ENCODE results near the gene SLC39A9.

The SLC39A9 gene

DNA sequence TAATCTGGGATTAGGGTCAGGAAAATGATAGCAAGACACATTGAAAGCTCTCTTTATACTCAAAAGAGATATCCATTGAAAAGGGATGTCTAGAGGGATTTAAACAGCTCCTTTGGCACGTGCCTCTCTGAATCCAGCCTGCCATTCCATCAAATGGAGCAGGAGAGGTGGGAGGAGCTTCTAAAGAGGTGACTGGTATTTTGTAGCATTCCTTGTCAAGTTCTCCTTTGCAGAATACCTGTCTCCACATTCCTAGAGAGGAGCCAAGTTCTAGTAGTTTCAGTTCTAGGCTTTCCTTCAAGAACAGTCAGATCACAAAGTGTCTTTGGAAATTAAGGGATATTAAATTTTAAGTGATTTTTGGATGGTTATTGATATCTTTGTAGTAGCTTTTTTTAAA, 60.6 kb downstream of the SLC39A9 start:
- peak; percentile 3 for DNase-seq (ENCODE audit: low read depth)
- no peak for TF ChIP-seq CTCF (IDR thresholded peaks at IDR 0.05; ENCODE audit: insufficient read depth, low read depth, low read length, missing control alignments)
- H3K4me3 ChIP-seq (ENCODE audit: low read length), result no peak overlapping the region

GRCh38 chr14:69460093-69460701, 61.7 kb downstream of the SLC39A9 start:
- peak; percentile 87 for TF ChIP-seq CTCF (IDR thresholded peaks at IDR 0.05; ENCODE audit: insufficient read depth, low read depth, low read length, missing control alignments)
- no peak overlapping the region for H3K4me3 ChIP-seq (ENCODE audit: low read length)
- peak; percentile 88 for DNase-seq (ENCODE audit: low read depth)

DNA sequence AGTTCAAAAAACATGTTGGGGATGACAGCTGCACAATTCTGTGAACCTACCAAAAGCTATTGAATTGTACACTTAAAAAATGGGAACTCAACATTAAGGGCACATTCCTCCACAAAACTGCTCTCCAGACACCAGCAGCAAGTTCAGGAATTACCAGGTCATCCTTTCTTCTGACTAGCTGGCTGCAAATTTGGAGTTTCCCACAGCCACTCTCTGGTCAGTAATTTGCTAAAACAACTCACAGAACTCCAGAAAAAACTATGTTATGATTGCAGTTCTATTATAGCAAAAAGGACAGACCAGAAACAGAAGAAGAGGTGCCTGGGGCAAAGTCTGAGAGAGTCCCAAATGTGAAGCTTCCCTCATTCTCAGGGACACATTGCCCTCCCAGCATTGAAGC, 65.9 kb downstream of the SLC39A9 start:
- no peak overlapping the region for H3K4me3 ChIP-seq (ENCODE audit: low read length)
- no peak for DNase-seq (ENCODE audit: low read depth)
- no peak for TF ChIP-seq CTCF (IDR thresholded peaks at IDR 0.05; ENCODE audit: insufficient read depth, low read depth, low read length, missing control alignments)

GRCh38 chr14:69464829-69465228, 66.3 kb downstream of the SLC39A9 start:
- DNase-seq (ENCODE audit: low read depth), result no peak
- TF ChIP-seq CTCF (IDR thresholded peaks at IDR 0.05; ENCODE audit: insufficient read depth, low read depth, low read length, missing control alignments), result no peak
- no peak overlapping the region for H3K4me3 ChIP-seq (ENCODE audit: low read length)

DNA sequence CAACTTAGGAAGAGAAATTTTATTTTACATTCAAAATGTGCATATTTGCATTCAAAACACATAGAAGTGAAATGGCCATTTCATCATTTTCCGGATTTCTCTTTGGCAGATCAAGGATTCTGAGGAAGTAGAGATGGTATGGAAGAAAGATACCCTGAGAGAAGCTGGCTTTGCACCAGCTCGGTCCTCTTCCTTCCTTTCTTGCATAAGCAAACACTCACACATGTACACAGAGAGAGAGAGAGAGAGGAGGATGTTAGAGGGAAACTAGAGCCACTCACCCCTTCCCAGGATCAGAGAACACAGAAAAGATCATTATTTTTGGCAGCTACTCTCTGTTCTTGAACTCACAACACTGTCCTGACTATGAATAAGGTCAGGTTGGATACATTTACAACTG, 70.5 kb downstream of the SLC39A9 start:
- DNase-seq (ENCODE audit: low read depth), result no peak
- no peak for TF ChIP-seq CTCF (IDR thresholded peaks at IDR 0.05; ENCODE audit: insufficient read depth, low read depth, low read length, missing control alignments)
- H3K4me3 ChIP-seq (ENCODE audit: low read length), result no peak overlapping the region

GRCh38 chr14:69471436-69471835, 72.9 kb downstream of the SLC39A9 start:
- no peak for DNase-seq (ENCODE audit: low read depth)
- TF ChIP-seq CTCF (IDR thresholded peaks at IDR 0.05; ENCODE audit: insufficient read depth, low read depth, low read length, missing control alignments), result no peak
- H3K4me3 ChIP-seq (ENCODE audit: low read length), result no peak overlapping the region

DNA sequence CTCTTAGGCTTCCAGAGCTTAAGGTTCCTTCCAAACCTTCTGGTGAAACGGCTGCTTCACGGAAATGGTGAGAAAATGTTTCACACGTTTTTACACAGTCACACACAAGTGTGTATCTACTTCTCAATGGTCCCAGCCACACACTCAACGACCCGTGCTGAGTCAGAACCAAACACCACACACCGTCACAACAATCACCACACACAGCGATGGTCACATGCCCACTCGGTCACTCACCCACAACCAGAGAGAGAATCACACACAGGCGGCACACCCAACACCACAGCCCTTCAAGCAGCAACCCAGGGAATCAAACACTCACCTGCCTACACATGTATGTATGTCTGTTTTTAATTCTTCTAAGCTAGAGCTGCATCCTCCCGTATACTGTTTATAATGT, 73.4 kb downstream of the SLC39A9 start:
- H3K4me3 ChIP-seq (ENCODE audit: low read length), result no peak overlapping the region
- no peak for DNase-seq (ENCODE audit: low read depth)
- TF ChIP-seq CTCF (IDR thresholded peaks at IDR 0.05; ENCODE audit: insufficient read depth, low read depth, low read length, missing control alignments), result no peak
